ENCODE measurements around the gene APEH.

GRCh38 chr3:49655731-49656285 lies 18.3 kb upstream of the APEH start:
- TF ChIP-seq CTCF (IDR thresholded peaks at IDR 0.05; ENCODE audit: low read length): no peak
- no peak for TF ChIP-seq EZH2 (IDR thresholded peaks at IDR 0.05; ENCODE audit: borderline replicate concordance, low read length)

Data from OCI-LY1 (cell line).